Measurements from ENCODE around the gene EFNA5. TPM values are rescaled to one million over a fixed set of nuclear protein-coding genes. Genes with fewer than 3 reads are reported as not detected.

EFNA5 gene
- total RNA-seq (2022) (1.5 and 1.6 TPM in 2 replicates), Bru-seq, nascent RNA (percentile 37 among the genes with signal in this experiment), BruChase-seq, experiment 1, labeled RNA remaining after a 2-hour chase (percentile 45 among the genes with signal in this experiment), BruChase-seq, experiment 2, labeled RNA remaining after a 6-hour chase (percentile 34 among the genes with signal in this experiment)
- long read RNA-seq = 0 reads

DNA sequence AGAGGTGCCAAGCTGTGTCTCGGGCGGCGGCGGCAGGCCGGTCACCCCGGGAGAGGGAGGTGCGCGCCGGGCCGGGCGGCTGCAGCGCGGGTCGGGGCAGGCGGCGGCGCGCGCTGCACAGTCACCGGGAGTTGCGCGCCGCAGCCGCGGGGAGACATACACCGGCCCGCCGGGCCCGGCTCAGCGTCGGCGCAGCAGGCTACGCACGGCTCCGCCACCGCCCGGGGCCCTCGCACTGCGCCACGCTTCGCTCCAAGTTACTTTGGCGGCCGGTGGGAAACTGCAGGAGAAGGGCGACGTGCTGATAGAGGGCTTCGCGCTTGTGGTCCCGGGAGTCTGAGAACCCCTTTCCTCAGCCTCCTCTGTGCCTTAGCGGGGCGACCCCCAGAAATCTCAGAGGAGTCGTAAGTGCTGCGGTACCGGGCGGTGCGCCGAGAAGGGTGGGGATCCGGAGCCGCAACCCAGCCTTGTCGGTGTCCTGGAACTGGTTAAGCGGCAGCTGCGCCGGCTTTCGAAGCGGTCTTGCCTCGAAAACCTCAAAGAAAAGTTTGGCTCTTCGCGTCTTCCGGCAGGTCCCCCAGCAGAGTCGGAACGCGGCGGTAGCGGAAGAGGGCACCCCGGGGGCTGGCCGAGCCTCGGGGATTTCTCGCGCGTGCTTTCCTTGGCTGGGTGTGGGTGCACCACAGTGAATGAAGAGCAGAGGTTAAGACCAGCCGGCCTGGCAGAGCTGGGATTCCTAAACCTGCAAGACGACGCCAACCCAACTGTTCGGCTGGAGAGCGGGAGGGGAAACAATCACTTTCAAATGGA, at the start of gene EFNA5:
EFNA5 (minus strand) TSS at position 6 of the 810 bp plus-strand sequence.
- intact Hi-C loops (cut with micrococcal nuclease; ENCODE audit: unreplicated experiment) = loop anchor here (5.0 to 10.0 kb wide), 5 partner anchors 64 to 726 kb away; no protein-coding TSS in a partner anchor
- no TSS peak for BruUV-seq (replicated peaks)
- Mint-ChIP-seq H3K4me3 (ENCODE audit: unreplicated experiment) (peak within 1 kb of the TSS; percentile 85), H3K4me1 (ENCODE audit: low read depth, unreplicated experiment) (peaks cover 6% of the 10 kb centered on the region), H3K9me3 (ENCODE audit: unreplicated experiment) (no peaks in the 10 kb centered on the region), H3K36me3 (ENCODE audit: insufficient read depth, unreplicated experiment) (no peaks in the 10 kb centered on the region), H3K27me3 (ENCODE audit: insufficient read depth, unreplicated experiment) (peaks cover 33% of the 10 kb centered on the region), H3K27ac (ENCODE audit: unreplicated experiment) (no peak within 1 kb of the TSS)
- peak in 1 of 2 experiments; percentile 30 for DNase-seq
- CTCF ChIA-PET = no interaction called here
- peaks cover 4% of the 10 kb centered on the region for H3K27me3 ChIP-seq (replicated peaks; ENCODE audit: control insufficient read depth, insufficient read depth, low read length)
- peaks cover 12% of the 10 kb centered on the region; the same call in 1 of the 2 replicates for H3K4me1 ChIP-seq
- peak within 1 kb of the TSS; percentile 44 for H3K4me3 ChIP-seq (ENCODE audit: low read depth, low read length)
- H3K9me3 ChIP-seq = no peaks in the 10 kb centered on the region
- POLR2A ChIA-PET = no interaction called here
- no peaks in the 10 kb centered on the region for H3K36me3 ChIP-seq (ENCODE audit: control insufficient read depth, insufficient read depth, low read length)
- TF ChIP-seq, protein P1, sequence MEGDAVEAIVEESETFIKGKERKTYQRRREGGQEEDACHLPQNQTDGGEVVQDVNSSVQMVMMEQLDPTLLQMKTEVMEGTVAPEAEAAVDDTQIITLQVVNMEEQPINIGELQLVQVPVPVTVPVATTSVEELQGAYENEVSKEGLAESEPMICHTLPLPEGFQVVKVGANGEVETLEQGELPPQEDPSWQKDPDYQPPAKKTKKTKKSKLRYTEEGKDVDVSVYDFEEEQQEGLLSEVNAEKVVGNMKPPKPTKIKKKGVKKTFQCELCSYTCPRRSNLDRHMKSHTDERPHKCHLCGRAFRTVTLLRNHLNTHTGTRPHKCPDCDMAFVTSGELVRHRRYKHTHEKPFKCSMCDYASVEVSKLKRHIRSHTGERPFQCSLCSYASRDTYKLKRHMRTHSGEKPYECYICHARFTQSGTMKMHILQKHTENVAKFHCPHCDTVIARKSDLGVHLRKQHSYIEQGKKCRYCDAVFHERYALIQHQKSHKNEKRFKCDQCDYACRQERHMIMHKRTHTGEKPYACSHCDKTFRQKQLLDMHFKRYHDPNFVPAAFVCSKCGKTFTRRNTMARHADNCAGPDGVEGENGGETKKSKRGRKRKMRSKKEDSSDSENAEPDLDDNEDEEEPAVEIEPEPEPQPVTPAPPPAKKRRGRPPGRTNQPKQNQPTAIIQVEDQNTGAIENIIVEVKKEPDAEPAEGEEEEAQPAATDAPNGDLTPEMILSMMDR (IDR thresholded peaks at IDR 0.05; ENCODE audit: insufficient read depth in 1 of 2, low read depth in 1 of 2, low read length in 1 of 2, severe bottlenecking in 1 of 2, unreplicated experiment in 1 of 2) = no peak

GRCh38 chr5:107719034-107719606, 48.4 kb upstream of the EFNA5 start:
- TF ChIP-seq, protein P1 (IDR thresholded peaks at IDR 0.05; ENCODE audit: insufficient read depth in 1 of 2, low read depth in 1 of 2, low read length in 1 of 2, severe bottlenecking in 1 of 2, unreplicated experiment in 1 of 2) = no peak
- H3K36me3 ChIP-seq (ENCODE audit: control insufficient read depth, insufficient read depth, low read length) = no peaks in the 10 kb centered on the region
- Mint-ChIP-seq H3K36me3 (ENCODE audit: insufficient read depth, unreplicated experiment) (no peaks in the 10 kb centered on the region), H3K4me3 (ENCODE audit: unreplicated experiment) (no peak overlapping the region), H3K27ac (ENCODE audit: unreplicated experiment) (no peak overlapping the region), H3K27me3 (ENCODE audit: insufficient read depth, unreplicated experiment) (peaks cover 9% of the 10 kb centered on the region), H3K4me1 (ENCODE audit: low read depth, unreplicated experiment) (no peaks in the 10 kb centered on the region), H3K9me3 (ENCODE audit: unreplicated experiment) (peaks cover 34% of the 10 kb centered on the region)
- no peaks in the 10 kb centered on the region for H3K9me3 ChIP-seq
- ChIA-PET POLR2A (interaction anchor here (0.6 kb wide), 1 partner anchor 105 kb away, joined by 3 read pairs; no protein-coding TSS in a partner anchor), CTCF (no interaction called here)
- BruUV-seq (replicated peaks) = no TSS peak
- no peak overlapping the region for H3K4me3 ChIP-seq (ENCODE audit: low read depth, low read length)
- no peaks in the 10 kb centered on the region for H3K27me3 ChIP-seq (replicated peaks; ENCODE audit: control insufficient read depth, insufficient read depth, low read length)
- intact Hi-C loops (cut with micrococcal nuclease; ENCODE audit: unreplicated experiment) = no loop called here
- DNase-seq = no peak
- H3K4me1 ChIP-seq = no peaks in the 10 kb centered on the region

GRCh38 chr5:107717816-107718215, 47.1 kb upstream of the EFNA5 start:
- ChIA-PET POLR2A (no interaction called here), CTCF (no interaction called here)
- Mint-ChIP-seq H3K4me3 (ENCODE audit: unreplicated experiment) (no peak overlapping the region), H3K4me1 (ENCODE audit: low read depth, unreplicated experiment) (no peaks in the 10 kb centered on the region), H3K9me3 (ENCODE audit: unreplicated experiment) (peaks cover 27% of the 10 kb centered on the region), H3K27ac (ENCODE audit: unreplicated experiment) (no peak overlapping the region), H3K27me3 (ENCODE audit: insufficient read depth, unreplicated experiment) (peaks cover 9% of the 10 kb centered on the region), H3K36me3 (ENCODE audit: insufficient read depth, unreplicated experiment) (no peaks in the 10 kb centered on the region)
- intact Hi-C loops (cut with micrococcal nuclease; ENCODE audit: unreplicated experiment) = no loop called here
- Histone ChIP-seq H3K27me3 (replicated peaks; ENCODE audit: control insufficient read depth, insufficient read depth, low read length) (no peaks in the 10 kb centered on the region), H3K4me1 (no peaks in the 10 kb centered on the region), H3K4me3 (ENCODE audit: low read depth, low read length) (no peak overlapping the region), H3K36me3 (ENCODE audit: control insufficient read depth, insufficient read depth, low read length) (no peaks in the 10 kb centered on the region), H3K9me3 (no peaks in the 10 kb centered on the region)
- TF ChIP-seq, protein P1 (IDR thresholded peaks at IDR 0.05; ENCODE audit: insufficient read depth in 1 of 2, low read depth in 1 of 2, low read length in 1 of 2, severe bottlenecking in 1 of 2, unreplicated experiment in 1 of 2) = no peak
- DNase-seq = no peak
- BruUV-seq (replicated peaks) = no TSS peak
